H1 (cell line): Measurements from ENCODE around the gene SYDE1. TPM values are rescaled to one million over a fixed set of nuclear protein-coding genes. Genes with fewer than 3 reads are reported as not detected.

Experiments
- ASH2L ChIP-seq: fragments of 200-600, 300-600 bp; sonication (generic); IDR thresholded peaks from one replicate; pipeline ENCODE4 v1.7.1; 2017; ENCODE audit warnings: low read length
- CHD7 ChIP-seq: fragments of 300-600 bp; sonication (generic); IDR thresholded peaks from 2 replicates; pipeline ENCODE4 v1.7.1; 2012; ENCODE audit warnings: low read length, moderate library complexity, mild to moderate bottlenecking, inconsistent platforms; ENCODE audit not compliant: insufficient replicate concordance
- GABPA ChIP-seq: IDR thresholded peaks from 2 replicates; pipeline ENCODE4 v1.6.1; 2011; ENCODE audit warnings: mild to moderate bottlenecking, low read length, moderate library complexity, borderline replicate concordance; ENCODE audit not compliant: insufficient read depth
- POU5F1 ChIP-seq: IDR thresholded peaks from 2 replicates; pipeline ENCODE4 v1.6.1; 2011; ENCODE audit warnings: low read depth, mild to moderate bottlenecking, low read length, moderate library complexity
- SIRT6 ChIP-seq: IDR thresholded peaks from one replicate; pipeline ENCODE4 v1.7.1; 2012; ENCODE audit warnings: low read length, inconsistent platforms
- TBP ChIP-seq: IDR thresholded peaks from 2 replicates; pipeline ENCODE4 v1.6.1; 2011; ENCODE audit warnings: low read depth, low read length, improper control_type of control experiment
- TEAD4 ChIP-seq: IDR thresholded peaks from 2 replicates; pipeline ENCODE4 v1.6.1; 2012; ENCODE audit warnings: low read depth, low read length, inconsistent platforms, mixed read lengths
- polyA plus RNA-seq, 7 experiments: library from polyadenylated mRNA; depleted of rRNA in 3 of 7; stranded (reverse) in 5 of 7; unstranded in 2 of 7; fragments of >200 nt in 5 of 7; fragments of 200-250 nt in 2 of 7; gene quantifications; 1 replicate in 5 of 7; 2 replicates in 1 of 7; 4 replicates in 1 of 7; pipeline versions ENCODE4 v1.2.1 to v1.2.3, GENCODE V29; 2011 to 2013; ENCODE audit warnings: missing spikeins in 2 of 7, mixed read lengths in 2 of 7
- total RNA-seq: library from RNA; stranded (reverse); fragmentation: NEBNext Ultra II Directional; extraction: Animal tissue kit (Norgen Biotek cat#: 25700); gene quantifications from 2 replicates; pipeline ENCODE4 v1.2.1, GENCODE V29; 2021

SYDE1 gene
- total and polyA plus RNA-seq, 2 of the 8 experiments (the other 6 are each of a cell fraction or from before 2014, with no cell fraction given), result 12.0 to 16.8 TPM

- TF ChIP-seq CHD7 (no peak), TBP (no peak), ASH2L (no peak), GABPA (no peak), POU5F1 (no peak), SIRT6 (no peak), TEAD4 (no peak)
Observed at GRCh38 chr19:15115762-15116615, 8.8 kb downstream of the SYDE1 start (continued).
